HepG2 (cell line): Measurements from ENCODE around the gene PTGR3. TPM values are rescaled to one million over a fixed set of nuclear protein-coding genes. Genes with fewer than 3 reads are reported as not detected.

Source experiments
- ATAC-seq: fragments of 200-7000 bp; cut with Tn5 transposase; 3 replicates; pipeline ENCODE4 v1.9.1; 2020; ENCODE audit warnings: mild to moderate bottlenecking, moderate library complexity
- BruUV-seq: library from RNA; stranded (reverse); fragments of 400-500 nt; replicated peaks from 2 replicates; lab custom pipeline; 2021; lab: Mats Ljungman, UMichigan
- CTCF ChIA-PET: fragments of 300-600 bp; formaldehyde crosslinking; extraction: SDS; loops from one replicate; lab custom pipeline; 2021; ENCODE audit warnings: low total read pairs, inconsistent platforms, low intra/inter-chr PET ratio; lab: Yijun Ruan, JAX
- POLR2A ChIA-PET: fragments of 350-600 bp; sonication (Branson Sonifier 250); formaldehyde crosslinking; loops from one replicate; lab custom pipeline; 2020; ENCODE audit warnings: antibody characterized with exemption, inconsistent platforms; lab: Yijun Ruan, JAX
- DNase-seq: peaks from one replicate; pipeline ENCODE4 v3.0.0-alpha.2; 2015; ENCODE audit warnings: low spot score
- FAIRE-seq: peaks from 3 replicates; lab custom pipeline; 2011; peaks lifted over from hg19 to GRCh38; lab: Jason Lieb, UNC
- H2AFZ ChIP-seq: one replicate; pipeline ENCODE4 v1.6.1; 2011; ENCODE audit warnings: low read length, inconsistent platforms
- H3K27ac ChIP-seq: fragments of 300-600 bp; 3 replicates; pipeline ENCODE4 v1.8.0; 2011; ENCODE audit warnings: mixed run types, mild to moderate bottlenecking, mixed read lengths, low read length, inconsistent platforms; ENCODE audit not compliant: insufficient read depth; ENCODE audit errors: extremely low read length
- H3K27me3 ChIP-seq, 2 experiments: fragments of 200-600 bp in 1 of 2; 2 replicates in 1 of 2; 3 replicates in 1 of 2; pipeline versions ENCODE4 v1.6.0 to v1.8.0; 2011; ENCODE audit warnings: low read length in 2 of 2, mild to moderate bottlenecking in 2 of 2, moderate library complexity in 2 of 2, inconsistent platforms in 1 of 2; ENCODE audit not compliant: insufficient read depth in 2 of 2, control insufficient read depth in 1 of 2
- H3K36me3 ChIP-seq, 2 experiments: fragments of 200-600 bp in 1 of 2; replicated peaks in 1 of 2; 2 replicates in 1 of 2; 3 replicates in 1 of 2; pipeline versions ENCODE4 v1.5.1 to v1.8.0; 2011; ENCODE audit warnings: low read length in 2 of 2, inconsistent platforms in 1 of 2; ENCODE audit not compliant: insufficient read depth in 2 of 2, control insufficient read depth in 1 of 2
- H3K4me1 ChIP-seq: 2 replicates; pipeline ENCODE4 v1.5.1; 2012; ENCODE audit warnings: low read length, inconsistent platforms; ENCODE audit not compliant: insufficient read depth
- H3K4me2 ChIP-seq: 2 replicates; pipeline ENCODE4 v1.6.0; 2011; ENCODE audit warnings: low read depth, low read length, inconsistent platforms
- H3K4me3 ChIP-seq, 3 experiments: fragments of 200-600 bp in 1 of 3; sonication (generic), shearing (Covaris generic) in 1 of 3; replicated peaks in 1 of 3; 2 replicates each; pipeline ENCODE4 v1.5.1; 2011 to 2016; ENCODE audit warnings: low read length in 3 of 3, inconsistent platforms in 2 of 3, low read depth in 2 of 3, mild to moderate bottlenecking in 2 of 3, control low read depth in 1 of 3, mixed read lengths in 1 of 3; ENCODE audit not compliant: insufficient read depth in 1 of 3
- H3K79me2 ChIP-seq: one replicate; pipeline ENCODE4 v1.6.1; 2011; ENCODE audit warnings: low read length, inconsistent platforms; ENCODE audit not compliant: insufficient read depth
- H3K9ac ChIP-seq: 2 replicates; pipeline ENCODE4 v1.6.0; 2011; ENCODE audit warnings: mild to moderate bottlenecking, low read depth, low read length, inconsistent platforms; ENCODE audit not compliant: insufficient read depth
- H3K9me3 ChIP-seq: 2 replicates; pipeline ENCODE4 v1.5.1; 2012; ENCODE audit warnings: mild to moderate bottlenecking, low read length
- H4K20me1 ChIP-seq: 2 replicates; pipeline ENCODE4 v1.6.0; 2011; ENCODE audit warnings: inconsistent platforms, mild to moderate bottlenecking, low read length, moderate library complexity; ENCODE audit not compliant: insufficient read depth
- ATF7-NPFF ChIP-seq: sonication (generic); formaldehyde crosslinking; IDR thresholded peaks from 2 replicates; pipeline ENCODE4 v1.8.1; 2023; ENCODE audit warnings: mild to moderate bottlenecking, low read depth, missing genetic modification reagents, moderate library complexity
- DZIP1 ChIP-seq: sonication (generic); formaldehyde crosslinking; IDR thresholded peaks from 2 replicates; pipeline ENCODE4 v1.5.0; 2020; ENCODE audit warnings: mild to moderate bottlenecking, missing genetic modification reagents
- FOSL2 ChIP-seq: sonication (generic); formaldehyde crosslinking; IDR thresholded peaks from 2 replicates; pipeline ENCODE4 v1.4.0; 2020; ENCODE audit warnings: missing genetic modification reagents
- FOXM1 ChIP-seq: sonication (generic); formaldehyde crosslinking; IDR thresholded peaks from 2 replicates; pipeline ENCODE4 v1.5.0; 2020; ENCODE audit warnings: missing genetic modification reagents
- NAIF1 ChIP-seq: sonication (generic); formaldehyde crosslinking; IDR thresholded peaks from 2 replicates; pipeline ENCODE4 v1.5.0; 2020; ENCODE audit warnings: mild to moderate bottlenecking, missing genetic modification reagents, borderline replicate concordance
- NR2C2 ChIP-seq: sonication (generic); formaldehyde crosslinking; IDR thresholded peaks from 2 replicates; pipeline ENCODE4 v1.4.0; 2020; ENCODE audit warnings: missing genetic modification reagents, mild to moderate bottlenecking, moderate library complexity, borderline replicate concordance
- SMARCE1 ChIP-seq: fragments of 450-650 bp; IDR thresholded peaks from 2 replicates; pipeline ENCODE4 v1.6.1; 2017; ENCODE audit warnings: borderline replicate concordance
- XRCC5 ChIP-seq: fragments of 200-400 bp; formaldehyde crosslinking; optimal IDR thresholded peaks from 2 replicates; pipeline ENCODE3; 2017; ENCODE audit warnings: mild to moderate bottlenecking, low read length
- ZNF234 ChIP-seq: sonication (generic); formaldehyde crosslinking; conservative IDR thresholded peaks from 2 replicates; pipeline ENCODE4 v1.5.1; 2020; ENCODE audit warnings: mild to moderate bottlenecking, missing genetic modification reagents
- ZNF7 ChIP-seq: IDR thresholded peaks from 2 replicates; pipeline ENCODE4 v1.6.1; 2016; ENCODE audit warnings: missing biosample characterization, missing genetic modification reagents
- ZNF776 ChIP-seq: sonication (generic); formaldehyde crosslinking; IDR thresholded peaks from 2 replicates; pipeline ENCODE4 v1.4.0; 2020; ENCODE audit warnings: mild to moderate bottlenecking, missing genetic modification reagents
- WGBS: methylation state at CpG from one replicate; pipeline ENCODE4 v1.1.6; 2017; ENCODE audit warnings: low lambda C conversion rate; 5-methylcytosine and 5-hydroxymethylcytosine counted together
- in situ Hi-C: cut with HindIII; loops from 2 replicates; pipeline ENCODE4 v1.10.0; 2017; ENCODE audit warnings: low pct_unique_long_range_greater_than_20kb; ENCODE audit not compliant: extremely low pct_ligation_motif_present
- intact Hi-C: fragments of 100-400 bp; cut with micrococcal nuclease; formaldehyde crosslinking; loops from one replicate; pipeline ENCODE4 v1.10.0; 2022; ENCODE audit not compliant: unreplicated experiment
- polyA plus RNA-seq, 8 experiments: library from polyadenylated mRNA; depleted of rRNA in 3 of 8; stranded (reverse) in 7 of 8; unstranded in 1 of 8; fragments of >200 nt; fragmentation: Illumina TruSeq in 4 of 8; extraction: Trizol in 4 of 8; gene quantifications; 2 replicates each; pipeline versions ENCODE4 v1.2.1 to v1.2.3, GENCODE V29; 2011 to 2016; ENCODE audit warnings: low read depth in 4 of 8, missing spikeins in 1 of 8, mixed read lengths in 1 of 8; ENCODE audit not compliant: insufficient read depth in 1 of 8
- total RNA-seq, 5 experiments: library from RNA; depleted of rRNA; stranded (reverse); fragments of >200 nt; fragmentation: Illumina TruSeq; extraction: Trizol; gene quantifications; 2 replicates each; pipeline ENCODE4 v1.2.3, GENCODE V29; 2016; ENCODE audit warnings: low read depth in 1 of 5
- TF ChIP-seq, protein P1 (sequence below): conservative IDR thresholded peaks from 2 replicates; pipeline ENCODE4 v1.6.1; 2018; ENCODE audit warnings: missing genetic modification reagents

Gene PTGR3
- total and polyA plus RNA-seq, 2 of the 13 experiments (the other 11 are each of a cell fraction or from before 2014, with no cell fraction given) = 11.5 to 25.3 TPM

DNA sequence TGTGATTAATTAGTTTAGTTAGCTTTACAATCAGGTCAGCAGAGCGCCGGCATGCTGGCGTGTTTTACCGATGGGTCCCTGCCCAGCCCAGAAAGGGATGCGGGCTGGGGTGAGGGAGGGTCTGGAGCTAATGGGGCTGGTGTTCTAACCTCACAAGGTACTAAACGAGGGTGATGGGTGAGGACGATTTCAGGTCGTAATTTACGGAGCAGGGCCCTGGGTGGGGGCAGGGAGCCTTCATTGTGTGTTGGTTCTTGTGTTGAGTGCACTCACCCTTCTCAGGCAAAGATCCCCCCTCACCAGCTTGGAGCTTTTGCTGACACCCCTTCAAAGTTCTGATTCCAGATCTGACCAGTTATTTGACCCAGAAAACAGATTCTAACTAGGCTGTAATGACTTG, 39.5 kb downstream of the PTGR3 start:
- CTCF ChIA-PET = interaction anchor here (1.2 kb wide), 1 partner anchor 310 kb away, joined by 3 read pairs; no protein-coding TSS in a partner anchor

More for the DNA sequence above, 39.5 kb downstream of the PTGR3 start:
- Histone ChIP-seq H3K79me2 (no peaks in the 10 kb centered on the region), H3K4me1 (peaks cover 12% of the 10 kb centered on the region), H3K9ac (no peak overlapping the region), H3K9me3 (no peaks in the 10 kb centered on the region), H3K36me3 (no peaks in the 10 kb centered on the region), H4K20me1 (no peaks in the 10 kb centered on the region), H3K27ac (no peak overlapping the region), H3K4me3 (no peak overlapping the region), H3K27me3 (peaks cover 3 to 27% of the 10 kb centered on the region in 2 experiments; a peak in 4 of 5 replicates), H3K4me2 (no peak overlapping the region), H2AFZ (no peak overlapping the region)
- in situ Hi-C loops = loop anchor here (25.0 kb wide), 1 partner anchor 318 kb away; no protein-coding TSS in a partner anchor
- FAIRE-seq (no peak), ATAC-seq (no peak), DNase-seq (no peak)
- POLR2A ChIA-PET = no interaction called here
- BruUV-seq = no TSS peak
- TF ChIP-seq NAIF1 (CRISPR knock-in tag) (no peak), ATF7-NPFF (CRISPR knock-in tag) (no peak), SMARCE1 (no peak), NR2C2 (CRISPR knock-in tag) (no peak), ZNF7 (CRISPR knock-in tag) (no peak), ZNF234 (no peak), XRCC5 (no peak), ZNF776 (CRISPR knock-in tag) (no peak), DZIP1 (CRISPR knock-in tag) (no peak), FOSL2 (no peak), FOXM1 (no peak)
- TF ChIP-seq, protein P1, sequence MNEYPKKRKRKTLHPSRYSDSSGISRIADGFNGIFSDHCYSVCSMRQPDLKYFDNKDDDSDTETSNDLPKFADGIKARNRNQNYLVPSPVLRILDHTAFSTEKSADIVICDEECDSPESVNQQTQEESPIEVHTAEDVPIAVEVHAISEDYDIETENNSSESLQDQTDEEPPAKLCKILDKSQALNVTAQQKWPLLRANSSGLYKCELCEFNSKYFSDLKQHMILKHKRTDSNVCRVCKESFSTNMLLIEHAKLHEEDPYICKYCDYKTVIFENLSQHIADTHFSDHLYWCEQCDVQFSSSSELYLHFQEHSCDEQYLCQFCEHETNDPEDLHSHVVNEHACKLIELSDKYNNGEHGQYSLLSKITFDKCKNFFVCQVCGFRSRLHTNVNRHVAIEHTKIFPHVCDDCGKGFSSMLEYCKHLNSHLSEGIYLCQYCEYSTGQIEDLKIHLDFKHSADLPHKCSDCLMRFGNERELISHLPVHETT (CRISPR knock-in tag) = no peak
- intact Hi-C loops = no loop called here
- 49% methylated on average over 9 of the region's 9 CpGs for WGBS
